OCI-LY7 (cell line): Measurements from ENCODE around the gene IPO8. TPM values are rescaled to one million over a fixed set of nuclear protein-coding genes. Genes with fewer than 3 reads are reported as not detected.

ENCODE experiments used
- BruUV-seq: library from RNA; stranded (reverse); fragments of 400-500 nt; replicated peaks from 2 replicates; lab custom pipeline; 2021; lab: Mats Ljungman, UMichigan
- CTCF ChIA-PET: fragments of 300-600 bp; sonication (Branson Sonifier 250); formaldehyde crosslinking; loops from one replicate; lab custom pipeline; 2022; ENCODE audit warnings: antibody characterized with exemption; ENCODE audit not compliant: unreplicated experiment; lab: Charles Lee
- POLR2A ChIA-PET: fragments of 300-600 bp; sonication (Branson Sonifier 250); formaldehyde crosslinking; loops from one replicate; lab custom pipeline; 2022; ENCODE audit warnings: antibody characterized with exemption; lab: Charles Lee
- DNase-seq: peaks from one replicate; pipeline ENCODE4 v3.0.0-alpha.2; 2015; ENCODE audit warnings: low spot score
- H2AFZ ChIP-seq: fragments of 200-600 bp; sonication (generic), shearing (Covaris generic); 2 replicates; pipeline ENCODE4 v1.6.1; 2014; ENCODE audit warnings: mild to moderate bottlenecking, antibody characterized with exemption, low read length, moderate library complexity
- H3K27ac ChIP-seq: fragments of 200-600 bp; sonication (generic); 2 replicates; pipeline ENCODE4 v1.5.1; 2014; ENCODE audit warnings: mixed run types, low read depth, mild to moderate bottlenecking, moderate library complexity, low read length, inconsistent platforms; ENCODE audit not compliant: poor library complexity, severe bottlenecking
- H3K36me3 ChIP-seq: fragments of 200-600 bp; sonication (generic); 2 replicates; pipeline ENCODE4 v1.6.1; 2014; ENCODE audit warnings: mild to moderate bottlenecking, antibody characterized with exemption, low read length, moderate library complexity, mixed read lengths; ENCODE audit not compliant: insufficient read depth
- H3K4me1 ChIP-seq: fragments of 200-600 bp; sonication (generic); 2 replicates; pipeline ENCODE4 v1.5.1; 2014; ENCODE audit warnings: mild to moderate bottlenecking, low read length; ENCODE audit not compliant: insufficient read depth, poor library complexity, severe bottlenecking
- H3K4me2 ChIP-seq: fragments of 200-600 bp; sonication (generic); 2 replicates; pipeline ENCODE4 v1.6.1; 2014; ENCODE audit warnings: mild to moderate bottlenecking, low read length
- H3K4me3 ChIP-seq: fragments of 200-600 bp; sonication (generic); 2 replicates; pipeline ENCODE4 v1.5.1; 2014; ENCODE audit warnings: mild to moderate bottlenecking, low read depth, low read length; ENCODE audit not compliant: poor library complexity, severe bottlenecking
- H3K79me2 ChIP-seq: fragments of 200-600 bp; sonication (generic); 2 replicates; pipeline ENCODE4 v1.6.1; 2016; ENCODE audit warnings: low read depth, mild to moderate bottlenecking, low read length, moderate library complexity, mixed read lengths; ENCODE audit not compliant: insufficient read depth
- H3K9me2 ChIP-seq: fragments of 200-600 bp; sonication (generic); 2 replicates; pipeline ENCODE4 v1.6.1; 2016; ENCODE audit warnings: mild to moderate bottlenecking, low read length, mixed read lengths; ENCODE audit not compliant: insufficient read depth
- H3K9me3 ChIP-seq: fragments of 200-600 bp; sonication (generic); 2 replicates; pipeline ENCODE4 v1.6.1; 2014; ENCODE audit warnings: mild to moderate bottlenecking, mixed run types, low read length, mixed read lengths
- H4K20me1 ChIP-seq: fragments of 200-600 bp; sonication (generic); 2 replicates; pipeline ENCODE4 v1.6.1; 2014; ENCODE audit warnings: mild to moderate bottlenecking, antibody characterized with exemption, low read length, moderate library complexity, mixed read lengths; ENCODE audit not compliant: insufficient read depth
- EZH2phosphoT487 ChIP-seq: fragments of 200-600 bp; sonication (generic); IDR thresholded peaks from 2 replicates; pipeline ENCODE4 v1.6.1; 2018; ENCODE audit warnings: low read depth, borderline replicate concordance, mild to moderate bottlenecking, mixed run types, antibody characterized with exemption, low read length, moderate library complexity, mixed read lengths
- intact Hi-C: fragments of 100-400 bp; cut with micrococcal nuclease; formaldehyde crosslinking; loops from one replicate; pipeline ENCODE4 v1.10.0; 2022; ENCODE audit not compliant: unreplicated experiment
- total RNA-seq, 2 experiments: library from RNA; depleted of rRNA in 1 of 2; stranded (reverse); fragments of >200 nt in 1 of 2; shearing (Covaris generic) in 1 of 2; gene quantifications; 2 replicates each; pipeline ENCODE4 v1.2.3, GENCODE V29; 2014 to 2022
- TF ChIP-seq, protein P1 (sequence below): fragments of 200-600 bp; sonication (generic); conservative IDR thresholded peaks from 2 replicates; pipeline ENCODE4 v1.5.1; 2014; ENCODE audit warnings: mild to moderate bottlenecking, antibody characterized with exemption, low read length, moderate library complexity, mixed read lengths

Gene IPO8
- total RNA-seq, 2 experiments from 2014 or later, result 14.7 to 41.6 TPM

DNA sequence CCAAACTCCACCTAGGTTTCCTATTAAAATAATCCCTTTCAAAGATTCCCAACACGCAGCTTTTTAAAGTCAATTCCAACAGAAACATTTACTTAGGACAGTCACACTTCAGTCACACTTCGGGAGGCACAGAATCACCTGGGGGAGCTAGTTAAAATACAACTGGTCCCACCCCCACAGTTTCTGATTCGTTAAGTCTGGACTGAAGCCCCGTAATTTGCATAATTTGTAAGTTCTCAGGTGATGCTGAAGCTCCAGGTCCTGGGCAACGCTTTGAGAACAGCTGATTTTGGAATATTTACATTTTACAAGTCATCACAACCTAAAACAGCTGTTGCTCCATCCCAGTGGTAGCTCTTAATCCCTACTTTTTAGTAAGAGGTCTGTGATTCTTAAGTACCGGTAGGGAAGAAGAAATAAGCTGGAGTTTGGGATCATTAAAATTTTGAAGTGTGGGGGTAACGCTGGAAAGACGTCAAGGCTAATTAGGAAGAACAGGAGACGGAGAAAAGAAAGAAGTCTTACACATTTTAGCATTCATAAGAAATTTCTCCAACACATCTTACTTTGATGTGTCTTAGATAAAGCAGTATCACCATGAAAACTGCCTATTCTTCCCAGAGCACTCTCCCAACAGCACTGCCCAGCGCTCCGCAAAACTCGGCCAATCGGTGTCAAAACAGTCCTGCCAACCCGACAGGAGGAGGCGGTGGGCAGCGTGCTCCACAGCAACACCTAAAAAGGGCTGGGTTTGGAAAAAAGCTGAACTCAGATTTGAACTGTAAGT, 1.1 kb downstream of the IPO8 start:
- peak; percentile 50 for DNase-seq
- Histone ChIP-seq H3K9me3 (no peaks in the 10 kb centered on the region), H3K36me3 (peaks cover 5% of the 10 kb centered on the region; the same call in 1 of the 2 replicates), H3K79me2 (peaks cover 40% of the 10 kb centered on the region; the same call in 1 of the 2 replicates), H3K27ac (no peak overlapping the region), H3K9me2 (no peaks in the 10 kb centered on the region), H4K20me1 (no peaks in the 10 kb centered on the region), H3K4me3 (peak overlapping the region; percentile 80), H3K4me2 (peak overlapping the region; percentile 80), H2AFZ (peak overlapping the region; percentile 100; the same call in 1 of the 2 replicates), H3K4me1 (peaks cover 23% of the 10 kb centered on the region)
- POLR2A ChIA-PET, result interaction anchor here (0.5 to 4.7 kb wide), 10 partner anchors 9 to 1853 kb away, joined by 3 to 30 read pairs (median 4); no protein-coding TSS in a partner anchor
- intact Hi-C loops, result loop anchor here (1.0 kb wide), 1 partner anchor 61 kb away; no protein-coding TSS in a partner anchor
- CTCF ChIA-PET, result no interaction called here
- BruUV-seq, result no TSS peak
- TF ChIP-seq, protein P1, sequence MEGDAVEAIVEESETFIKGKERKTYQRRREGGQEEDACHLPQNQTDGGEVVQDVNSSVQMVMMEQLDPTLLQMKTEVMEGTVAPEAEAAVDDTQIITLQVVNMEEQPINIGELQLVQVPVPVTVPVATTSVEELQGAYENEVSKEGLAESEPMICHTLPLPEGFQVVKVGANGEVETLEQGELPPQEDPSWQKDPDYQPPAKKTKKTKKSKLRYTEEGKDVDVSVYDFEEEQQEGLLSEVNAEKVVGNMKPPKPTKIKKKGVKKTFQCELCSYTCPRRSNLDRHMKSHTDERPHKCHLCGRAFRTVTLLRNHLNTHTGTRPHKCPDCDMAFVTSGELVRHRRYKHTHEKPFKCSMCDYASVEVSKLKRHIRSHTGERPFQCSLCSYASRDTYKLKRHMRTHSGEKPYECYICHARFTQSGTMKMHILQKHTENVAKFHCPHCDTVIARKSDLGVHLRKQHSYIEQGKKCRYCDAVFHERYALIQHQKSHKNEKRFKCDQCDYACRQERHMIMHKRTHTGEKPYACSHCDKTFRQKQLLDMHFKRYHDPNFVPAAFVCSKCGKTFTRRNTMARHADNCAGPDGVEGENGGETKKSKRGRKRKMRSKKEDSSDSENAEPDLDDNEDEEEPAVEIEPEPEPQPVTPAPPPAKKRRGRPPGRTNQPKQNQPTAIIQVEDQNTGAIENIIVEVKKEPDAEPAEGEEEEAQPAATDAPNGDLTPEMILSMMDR, result no peak
- TF ChIP-seq EZH2phosphoT487, result no peak

GRCh38 chr12:30692470-30692869, 3.2 kb downstream of the IPO8 start:
- Histone ChIP-seq H3K79me2 (peaks cover 40% of the 10 kb centered on the region; the same call in 1 of the 2 replicates), H3K4me3 (no peak overlapping the region), H4K20me1 (no peaks in the 10 kb centered on the region), H3K4me2 (no peak overlapping the region), H2AFZ (no peak overlapping the region), H3K9me2 (no peaks in the 10 kb centered on the region), H3K4me1 (peaks cover 23% of the 10 kb centered on the region), H3K36me3 (peaks cover 9% of the 10 kb centered on the region; the same call in 1 of the 2 replicates), H3K27ac (no peak overlapping the region), H3K9me3 (no peaks in the 10 kb centered on the region)
- ChIA-PET POLR2A (no interaction called here), CTCF (no interaction called here)
- no TSS peak for BruUV-seq
- TF ChIP-seq EZH2phosphoT487, result no peak
- no peak for DNase-seq
- intact Hi-C loops, result no loop called here

GRCh38 chr12:30691122-30691879, 4.4 kb downstream of the IPO8 start:
- Histone ChIP-seq H3K9me2 (no peaks in the 10 kb centered on the region), H3K4me1 (peaks cover 20% of the 10 kb centered on the region), H3K27ac (no peak overlapping the region), H3K9me3 (no peaks in the 10 kb centered on the region), H3K4me3 (no peak overlapping the region), H3K79me2 (peaks cover 40% of the 10 kb centered on the region; the same call in 1 of the 2 replicates), H3K4me2 (no peak overlapping the region), H3K36me3 (peaks cover 11% of the 10 kb centered on the region; the same call in 1 of the 2 replicates), H2AFZ (no peak overlapping the region), H4K20me1 (no peaks in the 10 kb centered on the region)
- no peak for DNase-seq
- intact Hi-C loops, result no loop called here
- ChIA-PET CTCF (no interaction called here), POLR2A (interaction anchor here (0.7 to 1.3 kb wide), 4 partner anchors 12 to 62 kb away, joined by 3 to 8 read pairs (median 5); no protein-coding TSS in a partner anchor)
- no TSS peak for BruUV-seq
- no peak for TF ChIP-seq EZH2phosphoT487
- TF ChIP-seq, protein P1, result no peak
